ENCODE measurements around the gene IGFLR1.
"Not testable (repeated sequence)": the region's sequence is repeated elsewhere in the genome, so short reads cannot be mapped to it uniquely, and the experiment has no call there.

Gene IGFLR1

DNA sequence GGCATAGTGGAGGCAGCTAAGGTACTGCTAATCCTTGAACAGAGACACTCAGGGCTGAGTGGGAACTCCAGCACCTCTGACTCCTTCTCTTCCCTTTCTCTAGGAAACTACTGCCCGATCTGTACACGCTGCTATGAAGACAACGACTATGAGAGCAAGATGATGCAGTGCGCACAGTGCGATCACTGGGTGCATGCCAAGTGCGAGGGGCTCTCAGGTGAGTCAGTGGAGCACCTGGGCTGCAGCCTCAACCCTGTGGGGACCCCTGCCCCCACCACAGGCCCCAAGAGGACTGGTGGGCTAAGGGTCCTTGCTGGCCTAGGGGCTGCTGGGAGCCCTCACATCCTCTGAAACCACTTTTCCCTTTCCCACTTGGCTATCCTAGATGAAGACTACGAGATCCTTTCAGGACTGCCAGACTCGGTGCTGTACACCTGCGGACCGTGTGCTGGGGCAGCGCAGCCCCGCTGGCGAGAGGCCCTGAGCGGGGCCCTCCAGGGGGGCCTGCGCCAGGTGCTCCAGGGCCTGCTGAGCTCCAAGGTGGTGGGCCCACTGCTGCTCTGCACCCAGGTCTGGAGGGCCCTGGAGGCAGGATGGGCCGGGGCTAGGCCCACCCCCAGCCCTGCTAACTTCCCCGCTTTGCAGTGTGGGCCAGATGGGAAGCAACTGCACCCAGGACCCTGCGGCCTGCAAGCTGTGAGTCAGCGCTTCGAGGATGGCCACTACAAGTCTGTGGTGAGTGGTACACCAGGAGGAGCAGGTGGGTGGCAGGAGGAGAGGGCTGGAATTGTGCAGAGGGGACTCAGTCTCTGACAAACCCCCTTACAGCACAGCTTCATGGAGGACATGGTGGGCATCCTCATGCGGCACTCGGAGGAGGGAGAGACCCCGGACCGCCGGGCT lies 14.9 kb downstream of the IGFLR1 start:
- DNase-seq (ENCODE audit: low read depth, low spot score): no peak
- POLR2A ChIA-PET: interaction anchor here (1.3 kb wide), 1 partner anchor 18 kb away, joined by 3 read pairs; the partner anchor contains the start of genes PSENEN and U2AF1L4
- CTCF ChIA-PET: interaction anchor here (1.0 to 1.7 kb wide), 4 partner anchors 9 to 34 kb away, joined by 3 to 5 read pairs (median 4); no protein-coding TSS in a partner anchor
- H3K4me3 ChIP-seq (ENCODE audit: low read depth, low read length): no peak overlapping the region
- TF ChIP-seq, protein P1, sequence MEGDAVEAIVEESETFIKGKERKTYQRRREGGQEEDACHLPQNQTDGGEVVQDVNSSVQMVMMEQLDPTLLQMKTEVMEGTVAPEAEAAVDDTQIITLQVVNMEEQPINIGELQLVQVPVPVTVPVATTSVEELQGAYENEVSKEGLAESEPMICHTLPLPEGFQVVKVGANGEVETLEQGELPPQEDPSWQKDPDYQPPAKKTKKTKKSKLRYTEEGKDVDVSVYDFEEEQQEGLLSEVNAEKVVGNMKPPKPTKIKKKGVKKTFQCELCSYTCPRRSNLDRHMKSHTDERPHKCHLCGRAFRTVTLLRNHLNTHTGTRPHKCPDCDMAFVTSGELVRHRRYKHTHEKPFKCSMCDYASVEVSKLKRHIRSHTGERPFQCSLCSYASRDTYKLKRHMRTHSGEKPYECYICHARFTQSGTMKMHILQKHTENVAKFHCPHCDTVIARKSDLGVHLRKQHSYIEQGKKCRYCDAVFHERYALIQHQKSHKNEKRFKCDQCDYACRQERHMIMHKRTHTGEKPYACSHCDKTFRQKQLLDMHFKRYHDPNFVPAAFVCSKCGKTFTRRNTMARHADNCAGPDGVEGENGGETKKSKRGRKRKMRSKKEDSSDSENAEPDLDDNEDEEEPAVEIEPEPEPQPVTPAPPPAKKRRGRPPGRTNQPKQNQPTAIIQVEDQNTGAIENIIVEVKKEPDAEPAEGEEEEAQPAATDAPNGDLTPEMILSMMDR (IDR thresholded peaks at IDR 0.05; ENCODE audit: insufficient read depth, low read length, missing control alignments): no peak

DNA sequence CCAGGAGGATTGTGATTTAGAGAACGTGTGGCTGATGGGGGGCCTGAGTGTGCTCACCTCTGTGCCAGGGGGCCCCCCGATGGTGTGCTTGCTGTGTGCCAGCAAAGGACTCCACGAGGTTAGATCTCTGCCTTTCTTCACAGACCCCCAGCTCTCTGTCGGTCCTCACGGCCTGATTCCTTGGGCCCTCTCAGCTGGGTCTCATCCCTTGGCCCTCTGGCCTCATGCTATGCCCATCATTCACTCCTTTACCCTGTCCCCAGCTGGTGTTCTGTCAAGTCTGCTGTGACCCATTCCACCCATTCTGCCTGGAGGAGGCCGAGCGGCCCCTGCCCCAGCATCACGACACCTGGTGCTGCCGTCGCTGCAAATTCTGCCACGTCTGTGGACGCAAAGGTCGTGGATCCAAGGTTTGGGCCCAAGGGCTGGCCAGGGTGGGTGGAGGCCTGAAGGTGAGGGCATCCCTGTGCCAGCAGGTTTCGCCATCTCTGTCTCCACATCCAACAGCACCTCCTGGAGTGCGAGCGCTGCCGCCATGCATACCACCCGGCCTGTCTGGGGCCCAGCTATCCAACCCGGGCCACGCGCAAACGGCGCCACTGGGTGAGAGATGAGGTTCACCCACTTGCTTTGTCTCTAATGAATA lies 16.9 kb downstream of the IGFLR1 start:
- TF ChIP-seq, protein P1 (IDR thresholded peaks at IDR 0.05; ENCODE audit: insufficient read depth, low read length, missing control alignments): no peak
- POLR2A ChIA-PET: no interaction called here
- CTCF ChIA-PET: interaction anchor here (0.6 to 0.7 kb wide), 2 partner anchors 31 to 166 kb away, joined by 3 read pairs; no protein-coding TSS in a partner anchor
- no peak for DNase-seq (ENCODE audit: low read depth, low spot score)
- no peak overlapping the region for H3K4me3 ChIP-seq (ENCODE audit: low read depth, low read length)

DNA sequence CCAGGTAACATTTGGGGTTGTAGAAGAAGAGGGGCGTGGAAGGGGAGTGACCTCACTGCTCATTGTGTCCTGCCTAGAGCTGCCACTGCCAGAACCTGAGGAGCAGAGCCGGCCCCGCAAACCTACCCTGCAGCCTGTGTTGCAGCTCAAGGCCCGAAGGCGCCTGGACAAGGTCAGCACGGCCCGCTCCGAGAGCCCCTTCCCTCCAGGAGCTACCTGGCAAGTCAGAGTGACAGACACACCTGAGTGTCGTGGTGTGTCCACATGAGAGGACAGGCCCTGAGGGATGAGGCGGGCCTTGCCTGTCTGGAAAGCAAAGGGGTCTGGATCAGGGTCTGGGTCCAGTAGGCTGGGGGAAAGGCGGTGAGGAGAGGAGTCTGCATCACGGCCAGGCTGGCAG lies 17.7 kb downstream of the IGFLR1 start:
- CTCF ChIA-PET: no interaction called here

DNA sequence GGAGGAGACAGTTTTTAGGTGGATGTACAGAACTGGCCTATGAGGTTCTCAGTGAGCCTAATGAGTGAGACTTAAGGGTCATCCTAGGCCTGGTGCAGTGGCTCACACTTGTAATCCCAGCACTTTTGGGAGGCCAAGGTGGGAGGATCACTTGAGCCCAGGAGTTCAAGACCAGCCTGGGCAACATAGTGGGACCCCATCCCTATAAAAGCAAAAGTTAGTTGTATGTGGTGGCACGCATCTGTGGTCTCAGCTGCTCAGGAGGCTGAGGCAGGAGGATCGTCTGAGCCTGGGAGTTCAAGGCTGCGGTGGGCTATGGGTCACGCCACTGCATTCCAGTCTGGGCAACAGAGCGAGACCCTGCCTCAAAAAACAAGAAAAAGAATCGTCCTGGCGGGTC lies 18.1 kb downstream of the IGFLR1 start:
- DNase-seq (ENCODE audit: low read depth, low spot score); H3K4me3 ChIP-seq (ENCODE audit: low read depth, low read length); POLR2A ChIA-PET: not testable (repeated sequence)
- CTCF ChIA-PET: interaction anchor here (1.5 kb wide), 1 partner anchor 16 kb away, joined by 4 read pairs; no protein-coding TSS in a partner anchor

More for the DNA sequence above, 17.7 kb downstream of the IGFLR1 start:
- POLR2A ChIA-PET: no interaction called here
- TF ChIP-seq, protein P1 (IDR thresholded peaks at IDR 0.05; ENCODE audit: insufficient read depth, low read length, missing control alignments): no peak
- H3K4me3 ChIP-seq (ENCODE audit: low read depth, low read length): no peak overlapping the region
- DNase-seq (ENCODE audit: low read depth, low spot score): no peak

DNA sequence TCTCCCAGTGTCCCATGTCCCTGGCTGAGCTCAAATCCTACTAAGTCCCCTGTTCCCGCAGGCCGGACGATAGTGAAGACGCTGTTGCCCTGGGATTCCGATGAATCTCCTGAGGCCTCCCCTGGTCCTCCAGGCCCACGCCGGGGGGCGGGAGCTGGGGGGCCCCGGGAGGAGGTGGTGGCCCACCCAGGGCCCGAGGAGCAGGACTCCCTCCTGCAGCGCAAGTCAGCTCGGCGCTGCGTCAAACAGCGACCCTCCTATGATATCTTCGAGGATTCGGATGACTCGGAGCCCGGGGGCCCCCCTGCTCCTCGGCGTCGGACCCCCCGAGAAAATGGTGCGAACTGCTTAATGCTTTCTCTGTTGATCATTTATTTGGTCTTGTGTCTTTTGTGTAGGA lies 18.6 kb downstream of the IGFLR1 start:
- ChIA-PET CTCF (interaction anchor here (1.5 kb wide), 1 partner anchor 17 kb away, joined by 4 read pairs; no protein-coding TSS in a partner anchor), POLR2A (no interaction called here)
- no peak overlapping the region for H3K4me3 ChIP-seq (ENCODE audit: low read depth, low read length)
- no peak for DNase-seq (ENCODE audit: low read depth, low spot score)
- TF ChIP-seq, protein P1 (IDR thresholded peaks at IDR 0.05; ENCODE audit: insufficient read depth, low read length, missing control alignments): no peak

DNA sequence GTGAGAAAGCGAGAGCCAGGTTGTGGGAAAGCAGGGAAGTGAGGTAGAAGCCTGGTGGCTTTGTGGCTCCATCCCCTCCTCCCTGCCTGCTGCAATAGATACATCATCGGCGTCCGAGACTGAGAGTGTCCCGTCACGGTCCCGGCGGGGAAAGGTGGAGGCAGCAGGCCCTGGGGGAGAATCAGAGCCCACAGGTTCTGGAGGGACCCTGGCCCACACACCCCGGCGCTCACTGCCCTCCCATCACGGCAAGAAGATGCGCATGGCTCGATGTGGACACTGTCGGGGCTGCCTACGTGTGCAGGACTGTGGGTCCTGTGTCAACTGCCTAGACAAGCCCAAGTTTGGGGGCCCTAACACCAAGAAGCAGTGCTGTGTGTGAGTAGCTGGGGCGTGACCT lies 19.4 kb downstream of the IGFLR1 start:
- TF ChIP-seq, protein P1 (IDR thresholded peaks at IDR 0.05; ENCODE audit: insufficient read depth, low read length, missing control alignments): no peak
- ChIA-PET CTCF (interaction anchor here (1.5 kb wide), 1 partner anchor 17 kb away, joined by 4 read pairs; no protein-coding TSS in a partner anchor), POLR2A (no interaction called here)
- no peak for DNase-seq (ENCODE audit: low read depth, low spot score)
- no peak overlapping the region for H3K4me3 ChIP-seq (ENCODE audit: low read depth, low read length)
